OCI-LY1 (cell line): ENCODE results near the gene CNEP1R1.

Source experiments
- H2AFZ ChIP-seq: fragments of 200-600 bp; sonication (generic), shearing (Covaris generic); 2 replicates; pipeline ENCODE4 v1.6.0; 2014; ENCODE audit warnings: antibody characterized with exemption, mild to moderate bottlenecking, low read length
- H3F3A ChIP-seq: fragments of 200-600 bp; sonication (generic), shearing (Covaris generic); 2 replicates; pipeline ENCODE4 v1.6.0; 2014; ENCODE audit warnings: mild to moderate bottlenecking, antibody characterized with exemption, low read length, moderate library complexity; ENCODE audit not compliant: insufficient read depth
- H3K27ac ChIP-seq: fragments of 200-600 bp; sonication (generic); 2 replicates; pipeline ENCODE4 v1.5.1; 2014; ENCODE audit warnings: low read length, mixed run types, mild to moderate bottlenecking, low read depth; ENCODE audit not compliant: poor library complexity, severe bottlenecking
- H3K27me3 ChIP-seq: fragments of 200-600 bp; sonication (generic); 2 replicates; pipeline ENCODE4 v1.6.0; 2014; ENCODE audit warnings: antibody characterized with exemption, mild to moderate bottlenecking, low read length, moderate library complexity; ENCODE audit not compliant: insufficient read depth
- H3K36me3 ChIP-seq: fragments of 200-600 bp; sonication (generic); 2 replicates; pipeline ENCODE4 v1.6.1; 2014; ENCODE audit warnings: mild to moderate bottlenecking, antibody characterized with exemption, low read length, moderate library complexity, mixed read lengths; ENCODE audit not compliant: insufficient read depth
- H3K4me1 ChIP-seq: fragments of 200-600 bp; sonication (generic); 2 replicates; pipeline ENCODE4 v1.5.1; 2014; ENCODE audit warnings: mild to moderate bottlenecking, low read length, moderate library complexity; ENCODE audit not compliant: insufficient read depth, severe bottlenecking
- H3K4me2 ChIP-seq: fragments of 200-600 bp; sonication (generic), shearing (Covaris generic); 2 replicates; pipeline ENCODE4 v1.6.1; 2014; ENCODE audit warnings: low read length
- H3K4me3 ChIP-seq: fragments of 200-600 bp; sonication (generic); 2 replicates; pipeline ENCODE4 v1.5.1; 2014; ENCODE audit warnings: low read length, low read depth, mild to moderate bottlenecking, mixed read lengths; ENCODE audit not compliant: poor library complexity, severe bottlenecking
- H3K79me2 ChIP-seq: fragments of 200-600 bp; shearing (Covaris generic); 2 replicates; pipeline ENCODE4 v1.6.1; 2016; ENCODE audit warnings: mixed run types, low read length, mixed read lengths; ENCODE audit not compliant: insufficient read depth
- H3K9ac ChIP-seq: fragments of 200-600 bp; sonication (generic), shearing (Covaris generic); 2 replicates; pipeline ENCODE4 v1.6.1; 2014; ENCODE audit warnings: mild to moderate bottlenecking, low read length, mixed read lengths
- H3K9me2 ChIP-seq: fragments of 200-600 bp; sonication (generic), shearing (Covaris generic); 2 replicates; pipeline ENCODE4 v1.6.1; 2014; ENCODE audit warnings: low read depth, mild to moderate bottlenecking, low read length, mixed read lengths
- H3K9me3 ChIP-seq: fragments of 200-600 bp; shearing (Covaris generic); 2 replicates; pipeline ENCODE4 v1.6.1; 2014; ENCODE audit warnings: low read length, mixed read lengths
- H4K20me1 ChIP-seq: fragments of 200-600 bp; sonication (generic), shearing (Covaris generic); 2 replicates; pipeline ENCODE4 v1.6.0; 2016; ENCODE audit warnings: mild to moderate bottlenecking, low read length; ENCODE audit not compliant: insufficient read depth
- EZH2 ChIP-seq: fragments of 200-600 bp; sonication (generic), shearing (Covaris generic); IDR thresholded peaks from 2 replicates; pipeline ENCODE4 v1.8.0; 2017; ENCODE audit warnings: borderline replicate concordance, mixed run types, mild to moderate bottlenecking, antibody characterized with exemption, low read length, moderate library complexity, mixed read lengths
- TF ChIP-seq, protein P1 (sequence below): fragments of 200-600 bp; sonication (generic), shearing (Covaris generic); IDR thresholded peaks from 2 replicates; pipeline ENCODE4 v1.5.1; 2017; ENCODE audit warnings: mild to moderate bottlenecking, antibody characterized with exemption, low read length, moderate library complexity, mixed read lengths

The CNEP1R1 gene

DNA sequence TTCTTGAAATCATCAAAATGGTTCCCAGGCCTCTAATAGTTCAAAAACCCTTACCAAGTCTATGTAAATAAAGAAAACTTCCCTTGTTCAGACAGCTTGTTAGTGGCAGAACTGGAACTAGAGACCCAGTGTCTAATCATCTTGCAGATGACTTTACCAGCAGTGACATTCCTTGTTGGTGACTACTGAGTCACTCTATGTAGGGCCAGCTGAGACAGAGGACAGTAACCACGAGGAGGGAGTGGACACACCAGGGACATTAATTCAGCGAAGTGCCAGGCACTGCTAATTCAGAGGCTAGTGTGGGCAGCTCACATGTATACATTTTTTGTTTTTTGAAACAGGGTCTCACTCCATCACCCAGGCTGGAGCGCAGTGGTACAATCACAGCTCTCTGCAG is 34.6 kb downstream of the CNEP1R1 start:
- Histone ChIP-seq H3K79me2 (no peaks in the 10 kb centered on the region), H3K9ac (no peak overlapping the region), H3K4me1 (no peaks in the 10 kb centered on the region), H3K4me2 (no peak overlapping the region), H4K20me1 (no peaks in the 10 kb centered on the region), H2AFZ (no peak overlapping the region), H3F3A (no peaks in the 10 kb centered on the region), H3K9me2 (no peaks in the 10 kb centered on the region), H3K27ac (no peak overlapping the region), H3K9me3 (no peaks in the 10 kb centered on the region), H3K36me3 (no peaks in the 10 kb centered on the region), H3K4me3 (no peak overlapping the region), H3K27me3 (peaks cover 4% of the 10 kb centered on the region; the same call in 1 of the 2 replicates)
- TF ChIP-seq EZH2: no peak

DNA sequence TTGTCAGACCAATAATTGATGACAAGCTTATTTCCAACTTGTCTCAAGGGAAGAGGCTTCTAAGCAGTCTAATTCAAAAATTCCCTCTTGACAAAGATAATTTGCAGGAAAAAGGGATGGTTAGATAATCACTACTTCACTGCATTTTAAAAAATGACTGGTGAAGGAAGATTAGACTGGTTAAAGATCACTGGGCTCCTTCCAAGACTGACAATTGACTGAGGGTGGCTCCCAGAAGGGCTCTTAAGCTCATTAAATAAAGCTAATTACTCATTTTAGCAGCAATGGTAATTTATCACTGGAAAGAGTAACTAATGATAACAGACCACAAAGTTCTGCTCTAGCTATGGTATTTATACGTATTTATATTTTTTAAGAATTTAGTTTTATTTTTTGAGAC is 36.3 kb downstream of the CNEP1R1 start:
- no peak overlapping the region for H2AFZ ChIP-seq
- H3K4me3 ChIP-seq: no peak overlapping the region
- peaks cover under 1% of the 10 kb centered on the region; the same call in 1 of the 2 replicates for H3K79me2 ChIP-seq
- no peaks in the 10 kb centered on the region for H3K9me3 ChIP-seq
- no peaks in the 10 kb centered on the region for H3K36me3 ChIP-seq
- H3K27ac ChIP-seq: no peak overlapping the region
- peaks cover 4% of the 10 kb centered on the region; the same call in 1 of the 2 replicates for H3K27me3 ChIP-seq
- H3F3A ChIP-seq: no peaks in the 10 kb centered on the region
- no peaks in the 10 kb centered on the region for H4K20me1 ChIP-seq
- H3K9ac ChIP-seq: no peak overlapping the region
- peaks cover 4% of the 10 kb centered on the region for H3K4me1 ChIP-seq
- H3K4me2 ChIP-seq: no peak overlapping the region
- H3K9me2 ChIP-seq: no peaks in the 10 kb centered on the region
- TF ChIP-seq, protein P1, sequence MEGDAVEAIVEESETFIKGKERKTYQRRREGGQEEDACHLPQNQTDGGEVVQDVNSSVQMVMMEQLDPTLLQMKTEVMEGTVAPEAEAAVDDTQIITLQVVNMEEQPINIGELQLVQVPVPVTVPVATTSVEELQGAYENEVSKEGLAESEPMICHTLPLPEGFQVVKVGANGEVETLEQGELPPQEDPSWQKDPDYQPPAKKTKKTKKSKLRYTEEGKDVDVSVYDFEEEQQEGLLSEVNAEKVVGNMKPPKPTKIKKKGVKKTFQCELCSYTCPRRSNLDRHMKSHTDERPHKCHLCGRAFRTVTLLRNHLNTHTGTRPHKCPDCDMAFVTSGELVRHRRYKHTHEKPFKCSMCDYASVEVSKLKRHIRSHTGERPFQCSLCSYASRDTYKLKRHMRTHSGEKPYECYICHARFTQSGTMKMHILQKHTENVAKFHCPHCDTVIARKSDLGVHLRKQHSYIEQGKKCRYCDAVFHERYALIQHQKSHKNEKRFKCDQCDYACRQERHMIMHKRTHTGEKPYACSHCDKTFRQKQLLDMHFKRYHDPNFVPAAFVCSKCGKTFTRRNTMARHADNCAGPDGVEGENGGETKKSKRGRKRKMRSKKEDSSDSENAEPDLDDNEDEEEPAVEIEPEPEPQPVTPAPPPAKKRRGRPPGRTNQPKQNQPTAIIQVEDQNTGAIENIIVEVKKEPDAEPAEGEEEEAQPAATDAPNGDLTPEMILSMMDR: no peak
- TF ChIP-seq EZH2: no peak

DNA sequence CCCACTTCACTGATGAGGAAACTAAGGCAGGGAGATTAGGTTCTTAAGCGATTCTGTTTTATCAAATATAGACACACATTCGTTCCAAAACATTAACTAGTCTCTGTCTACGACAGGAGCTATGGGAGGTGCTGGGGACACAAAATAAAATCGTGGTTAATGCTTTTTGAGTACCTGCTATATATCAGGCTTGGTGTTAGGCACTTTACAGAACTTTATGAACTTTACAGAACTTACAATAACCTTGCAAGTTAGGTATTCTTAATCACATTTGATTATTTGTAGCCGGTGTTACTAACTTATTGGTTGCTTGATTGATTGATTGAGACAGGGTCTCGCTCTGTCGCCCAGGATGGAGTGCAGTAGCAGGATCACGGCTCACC is 40.2 kb downstream of the CNEP1R1 start:
- H3K9me2 ChIP-seq: no peaks in the 10 kb centered on the region
- no peak overlapping the region for H3K9ac ChIP-seq
- H3F3A ChIP-seq: no peaks in the 10 kb centered on the region
- TF ChIP-seq, protein P1: no peak
- TF ChIP-seq EZH2: no peak
- peak overlapping the region; percentile 22 for H2AFZ ChIP-seq
- peaks cover 23% of the 10 kb centered on the region for H3K4me1 ChIP-seq
- H3K4me2 ChIP-seq: peak overlapping the region; percentile 64
- no peaks in the 10 kb centered on the region for H3K27me3 ChIP-seq
- H3K27ac ChIP-seq: no peak overlapping the region
- peaks cover 11% of the 10 kb centered on the region for H3K79me2 ChIP-seq
- H3K36me3 ChIP-seq: peaks cover 27% of the 10 kb centered on the region
- H3K9me3 ChIP-seq: no peaks in the 10 kb centered on the region
- H4K20me1 ChIP-seq: no peaks in the 10 kb centered on the region
- H3K4me3 ChIP-seq: peak overlapping the region; percentile 99
